ENCODE data around the gene RENBP. TPM values are rescaled to one million over a fixed set of nuclear protein-coding genes. Genes with fewer than 3 reads are reported as not detected.

Gene RENBP
- total and polyA plus RNA-seq, 9 of the 15 experiments (the other 6 are each of a cell fraction or from before 2014, with no cell fraction given), result 0.07 to 14.8 (median 10.6) TPM; not detected in 1

GRCh38 chrX:153970357-153971123, 26.1 kb upstream of the RENBP start (continued):
- peak in 1 of 2 experiments; percentile 60 for TF ChIP-seq AFF1 (IDR thresholded peaks at IDR 0.05; ENCODE audit: low read depth in 1 of 2, partially characterized antibody in 2 of 2)
- TF ChIP-seq CBX3 (IDR thresholded peaks at IDR 0.05; ENCODE audit: borderline replicate concordance in 1 of 2, low read length in 2 of 2), result peak in 1 of 2 experiments; percentile 59; a peak in 1 of 3 replicates
- no peak for TF ChIP-seq ZBTB26 (CRISPR knock-in tag; IDR thresholded peaks at IDR 0.05)
- no peak for TF ChIP-seq BACH1 (tag; IDR thresholded peaks at IDR 0.05)
- TF ChIP-seq PCBP1 (IDR thresholded peaks at IDR 0.05; ENCODE audit: low read depth, low read length, poor library complexity, severe bottlenecking), result peak; percentile 72
- TF ChIP-seq ZNF76 (CRISPR knock-in tag; IDR thresholded peaks at IDR 0.05; ENCODE audit: borderline replicate concordance), result no peak
- TF ChIP-seq SIX5 (IDR thresholded peaks at IDR 0.05; ENCODE audit: borderline replicate concordance in 1 of 2, insufficient read depth in 1 of 2, low read depth in 1 of 2, low read length in 2 of 2), result no peak
- no peak for TF ChIP-seq ZNF830 (CRISPR knock-in tag; IDR thresholded peaks at IDR 0.05)
- TF ChIP-seq ZNF140 (CRISPR knock-in tag; IDR thresholded peaks at IDR 0.05), result no peak
- peak; percentile 56 for TF ChIP-seq POLR2B (IDR thresholded peaks at IDR 0.05; ENCODE audit: low read depth, partially characterized antibody)
- no peak for TF ChIP-seq HINFP (tag; conservative IDR thresholded peaks at IDR 0.05; ENCODE audit: low read depth)
- no peak for TF ChIP-seq THAP12 (CRISPR knock-in tag; IDR thresholded peaks at IDR 0.05)
- TF ChIP-seq TRIM28 (IDR thresholded peaks at IDR 0.05), result no peak
- TF ChIP-seq CEBPG (CRISPR knock-in tag; IDR thresholded peaks at IDR 0.05), result no peak
- no peak for TF ChIP-seq CEBPG (tag; conservative IDR thresholded peaks at IDR 0.05 in 1 of 2, IDR thresholded peaks at IDR 0.05 in 1 of 2)
- no peak for TF ChIP-seq HNRNPLL (IDR thresholded peaks at IDR 0.05; ENCODE audit: low read depth, low read length, poor library complexity, severe bottlenecking)
- TF ChIP-seq NCOA4 (IDR thresholded peaks at IDR 0.05; ENCODE audit: partially characterized antibody), result no peak
- no peak for TF ChIP-seq ZNF282 (CRISPR knock-in tag; IDR thresholded peaks at IDR 0.05)
